GM12878 (cell line): Measurements from ENCODE around the gene SPATA1. TPM values are rescaled to one million over a fixed set of nuclear protein-coding genes. Genes with fewer than 3 reads are reported as not detected.

Source experiments
- ATAC-seq: fragments of 200-7000 bp; cut with Tn5 transposase; 3 replicates; pipeline ENCODE4 v1.9.1; 2020; ENCODE audit warnings: mild to moderate bottlenecking, moderate library complexity
- BruUV-seq: library from RNA; stranded (reverse); fragments of 400-500 nt; replicated peaks from 2 replicates; lab custom pipeline; 2021; lab: Mats Ljungman, UMichigan
- CTCF ChIA-PET: fragments of 300-600 bp; sonication (Branson Sonifier 250); formaldehyde crosslinking; extraction: SDS; loops from one replicate; lab custom pipeline; 2021; ENCODE audit warnings: inconsistent platforms; lab: Yijun Ruan, JAX
- POLR2A ChIA-PET: fragments of 350-600 bp; formaldehyde crosslinking; extraction: SDS; loops from one replicate; lab custom pipeline; 2021; ENCODE audit warnings: inconsistent platforms; lab: Charles Lee
- RAD21 ChIA-PET: fragments of 300-600 bp; sonication (Branson Sonifier 250); formaldehyde crosslinking; loops from one replicate; lab custom pipeline; 2023; ENCODE audit warnings: antibody characterized with exemption; ENCODE audit not compliant: unreplicated experiment; lab: Charles Lee
- SMC1A ChIA-PET: fragments of 300-600 bp; sonication (Branson Sonifier 250); formaldehyde crosslinking; loops from one replicate; lab custom pipeline; 2023; ENCODE audit not compliant: unreplicated experiment, uncharacterized antibody; lab: Charles Lee
- DNase-seq: peaks from one replicate; pipeline ENCODE4 v3.0.0-alpha.2; 2011; ENCODE audit warnings: low read depth, low spot score
- FAIRE-seq: peaks from 3 replicates; lab custom pipeline; 2011; peaks lifted over from hg19 to GRCh38; lab: Jason Lieb, UNC
- H2AFZ ChIP-seq: 2 replicates; pipeline ENCODE4 v1.6.0; 2011; ENCODE audit warnings: low read depth, low read length, control low read depth; ENCODE audit not compliant: control insufficient read depth
- H3K27ac ChIP-seq: 2 replicates; pipeline ENCODE4 v1.5.1; 2011; ENCODE audit warnings: control low read depth; ENCODE audit not compliant: control insufficient read depth, insufficient read depth
- H3K27me3 ChIP-seq, 2 experiments: replicated peaks in 1 of 2; 2 replicates each; pipeline versions ENCODE4 v1.6.0 to v1.6.1; 2011; ENCODE audit warnings: low read length in 1 of 2; ENCODE audit not compliant: control insufficient read depth in 2 of 2, insufficient read depth in 2 of 2
- H3K36me3 ChIP-seq, 2 experiments: 2 replicates each; pipeline ENCODE4 v1.5.1; 2011; ENCODE audit warnings: low read length in 1 of 2; ENCODE audit not compliant: control insufficient read depth in 2 of 2, insufficient read depth in 2 of 2
- H3K4me1 ChIP-seq: 2 replicates; pipeline ENCODE4 v1.6.1; 2011; ENCODE audit warnings: mild to moderate bottlenecking, low read length, moderate library complexity, mixed read lengths; ENCODE audit not compliant: control insufficient read depth, insufficient read depth
- H3K4me2 ChIP-seq: 2 replicates; pipeline ENCODE4 v1.6.0; 2011; ENCODE audit warnings: control low read depth; ENCODE audit not compliant: control insufficient read depth, insufficient read depth
- H3K4me3 ChIP-seq: fragments of 200-600 bp; sonication (generic); 2 replicates; pipeline ENCODE4 v1.5.1; 2016
- H3K79me2 ChIP-seq: 2 replicates; pipeline ENCODE4 v1.6.0; 2011; ENCODE audit warnings: low read length; ENCODE audit not compliant: control insufficient read depth, insufficient read depth
- H3K9ac ChIP-seq: 2 replicates; pipeline ENCODE4 v1.8.0; 2011; ENCODE audit warnings: low read length, control low read depth, mixed read lengths; ENCODE audit not compliant: control insufficient read depth, insufficient read depth
- H3K9me3 ChIP-seq: replicated peaks from 3 replicates; pipeline ENCODE4 v1.5.1; 2011; ENCODE audit warnings: mild to moderate bottlenecking, low read length; ENCODE audit not compliant: control insufficient read depth, insufficient read depth
- H4K20me1 ChIP-seq: 2 replicates; pipeline ENCODE4 v1.6.0; 2011; ENCODE audit not compliant: control insufficient read depth, insufficient read depth
- BHLHE40 ChIP-seq, 2 experiments: fragments of 450-650 bp in 1 of 2; IDR thresholded peaks; 2 replicates each; pipeline ENCODE4 v1.6.1; 2011 to 2017; ENCODE audit warnings: low read depth in 2 of 2, borderline replicate concordance in 1 of 2, improper control_type of control experiment in 1 of 2, low read length in 1 of 2, mild to moderate bottlenecking in 1 of 2
- BRCA1 ChIP-seq: IDR thresholded peaks from 2 replicates; pipeline ENCODE4 v1.6.1; 2011; ENCODE audit warnings: low read depth, low read length, improper control_type of control experiment
- E4F1 ChIP-seq: fragments of 450-650 bp; IDR thresholded peaks from 2 replicates; pipeline ENCODE4 v1.6.1; 2018; ENCODE audit warnings: borderline replicate concordance, mild to moderate bottlenecking; ENCODE audit not compliant: partially characterized antibody
- MEF2A ChIP-seq: IDR thresholded peaks from 2 replicates; pipeline ENCODE4 v1.6.1; 2011; ENCODE audit warnings: low read depth, mild to moderate bottlenecking, low read length, moderate library complexity; ENCODE audit not compliant: insufficient read depth
- MTA2 ChIP-seq: fragments of 450-650 bp; IDR thresholded peaks from 2 replicates; pipeline ENCODE4 v1.6.1; 2016; ENCODE audit warnings: low read depth, mild to moderate bottlenecking, moderate library complexity
- NFYA ChIP-seq: IDR thresholded peaks from 2 replicates; pipeline ENCODE4 v1.6.1; 2011; ENCODE audit warnings: low read depth, mild to moderate bottlenecking, low read length, improper control_type of control experiment, borderline replicate concordance
- NFYB ChIP-seq: IDR thresholded peaks from 2 replicates; pipeline ENCODE4 v1.6.1; 2011; ENCODE audit warnings: low read depth, mild to moderate bottlenecking, low read length, improper control_type of control experiment, moderate library complexity; ENCODE audit not compliant: insufficient read depth
- NR2C1 ChIP-seq: fragments of 450-650 bp; IDR thresholded peaks from 2 replicates; pipeline ENCODE4 v1.6.1; 2017; ENCODE audit warnings: antibody characterized with exemption, mild to moderate bottlenecking, moderate library complexity
- SIN3A ChIP-seq: IDR thresholded peaks from 2 replicates; pipeline ENCODE4 v1.6.1; 2012; ENCODE audit warnings: low read depth, low read length, improper control_type of control experiment
- SPI1 ChIP-seq: IDR thresholded peaks from 2 replicates; pipeline ENCODE4 v1.6.1; 2011; ENCODE audit warnings: low read depth, mild to moderate bottlenecking, low read length, moderate library complexity, borderline replicate concordance; ENCODE audit not compliant: insufficient read depth
- ZBTB33 ChIP-seq: fragments of 450-650 bp; IDR thresholded peaks from 2 replicates; pipeline ENCODE4 v1.6.1; 2017; ENCODE audit warnings: mild to moderate bottlenecking
- ZNF24 ChIP-seq: fragments of 450-650 bp; IDR thresholded peaks from 2 replicates; pipeline ENCODE4 v1.6.1; 2017; ENCODE audit warnings: antibody characterized with exemption, mild to moderate bottlenecking
- ZNF274 ChIP-seq: IDR thresholded peaks from one replicate; pipeline ENCODE4 v1.8.0; 2011; ENCODE audit not compliant: insufficient read length, insufficient read depth
- WGBS: methylation state at CpG from one replicate; pipeline ENCODE4 v1.1.6; 2016; ENCODE audit warnings: low lambda C conversion rate; ENCODE audit not compliant: insufficient replicate concordance, insufficient coverage; ENCODE audit errors: missing lambda C conversion rate; 5-methylcytosine and 5-hydroxymethylcytosine counted together
- in situ Hi-C: fragments of 300-500 bp; cut with MboI; formaldehyde crosslinking; loops from 9 replicates; pipeline ENCODE4 v1.14.3; 2018; ENCODE audit warnings: mixed read lengths
- intact Hi-C: fragments of 100-400 bp; cut with micrococcal nuclease; formaldehyde crosslinking; loops from one replicate; pipeline ENCODE4 v1.14.2; 2022; ENCODE audit not compliant: unreplicated experiment
- polyA plus RNA-seq, 11 experiments: library from polyadenylated mRNA; depleted of rRNA in 4 of 11; unstranded in 6 of 11; stranded (reverse) in 5 of 11; fragments of >200 nt; fragmentation: Nextera tagmentation in 4 of 11; fragmentation: Illumina TruSeq in 1 of 11; extraction: Ambion mirVana in 4 of 11; extraction: Trizol in 1 of 11; gene quantifications; 1 replicate in 1 of 11; 2 replicates in 10 of 11; pipeline versions ENCODE4 v1.2.1 to v1.2.3, GENCODE V29; 2011 to 2016; ENCODE audit warnings: inconsistent platforms in 2 of 11, missing spikeins in 2 of 11, low read depth in 1 of 11
- total RNA-seq, 4 experiments: library from RNA; depleted of rRNA in 3 of 4; stranded (reverse); fragments of >200 nt in 3 of 4; fragmentation: Illumina TruSeq in 1 of 4; extraction: Trizol in 1 of 4; gene quantifications; 2 replicates each; pipeline versions ENCODE4 v1.2.1 to v1.2.3, GENCODE V29; 2013 to 2021

Gene SPATA1
- total and polyA plus RNA-seq, 10 of the 15 experiments (the other 5 are each of a cell fraction or from before 2014, with no cell fraction given), result 0.74 to 2.4 (median 1.9) TPM

GRCh38 chr1:84598846-84599741 lies 92.9 kb downstream of the SPATA1 start:
- in situ Hi-C loops (no loop called here), intact Hi-C loops (no loop called here)
- WGBS, result 3% methylated on average over 5 of the region's 5 CpGs
- H4K20me1 ChIP-seq, result no peaks in the 10 kb centered on the region
- H2AFZ ChIP-seq, result peak overlapping the region; percentile 57
- FAIRE-seq, result peak; percentile 18
- CTCF ChIA-PET, result no interaction called here
- H3K9ac ChIP-seq, result peak overlapping the region; percentile 53
- no TSS peak for BruUV-seq
- DNase-seq, result peak; percentile 51
- peak; percentile 90 for ATAC-seq
- H3K36me3 ChIP-seq, result no peaks in the 10 kb centered on the region
- H3K27me3 ChIP-seq, result no peaks in the 10 kb centered on the region
- H3K4me3 ChIP-seq, result peak overlapping the region; percentile 6; the same call in 1 of the 2 replicates
- RAD21 ChIA-PET, result interaction anchor here (1.8 kb wide), 1 partner anchor 157 kb away, joined by 9 read pairs; no protein-coding TSS in a partner anchor
- SMC1A ChIA-PET, result interaction anchor here (0.6 to 1.5 kb wide), 4 partner anchors 8 to 457 kb away, joined by 3 to 5 read pairs (median 3); no protein-coding TSS in a partner anchor
- no peaks in the 10 kb centered on the region for H3K79me2 ChIP-seq
- peaks cover 28% of the 10 kb centered on the region for H3K4me1 ChIP-seq
- POLR2A ChIA-PET, result interaction anchor here (0.6 to 3.2 kb wide), 2 partner anchors 25 to 210 kb away, joined by 4 to 12 read pairs; partner anchors contain the start of gene CTBS
- peak overlapping the region; percentile 58 for H3K4me2 ChIP-seq
- H3K27ac ChIP-seq, result peak overlapping the region; percentile 92
- peaks cover 6% of the 10 kb centered on the region; the same call in 2 of the 3 replicates for H3K9me3 ChIP-seq
- TF ChIP-seq SPI1 (peak; percentile 91), BHLHE40 (IDR thresholded peaks at IDR 0.05; ENCODE audit: borderline replicate concordance in 1 of 2, low read depth in 2 of 2, low read length in 1 of 2) (0 out of 4 replicates have a peak, but pooled peaks of 1 of the 2 experiments have one; percentile 14), ZNF274 (no peak), MEF2A (peak; percentile 99), E4F1 (no peak), NFYA (no peak), NR2C1 (no peak), MTA2 (no peak), ZNF24 (no peak), NFYB (no peak), SIN3A (no peak), BRCA1 (no peak), ZBTB33 (no peak)
